ENCODE results near the gene SLC6A6.
"Not testable (repeated sequence)": the region's sequence is repeated elsewhere in the genome, so short reads cannot be mapped to it uniquely, and the experiment has no call there.

Gene SLC6A6

GRCh38 chr3:14508505-14508819 is 106.1 kb downstream of the SLC6A6 start:
- DNase-seq (ENCODE audit: low spot score), result no peak

GRCh38 chr3:14508966-14509795 is 106.8 kb downstream of the SLC6A6 start:
- DNase-seq (ENCODE audit: low spot score), result peak; percentile 44

DNA sequence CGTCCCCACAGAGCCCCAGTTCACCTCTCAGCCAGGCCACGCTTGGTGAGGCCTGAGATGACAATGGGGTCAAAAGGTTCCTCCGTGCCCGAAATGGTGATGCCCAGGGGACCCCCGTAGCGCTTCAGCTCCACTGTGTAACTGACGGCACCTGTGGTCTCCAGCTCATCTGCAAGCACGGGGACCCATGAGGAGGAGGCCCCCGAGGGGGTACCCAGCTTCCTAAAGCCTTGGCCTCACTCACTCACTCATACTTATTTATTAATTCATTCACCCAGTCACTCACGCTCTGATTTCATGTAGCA is 107.3 kb downstream of the SLC6A6 start:
- DNase-seq (ENCODE audit: low spot score), result no peak

- no peak for DNase-seq (ENCODE audit: low spot score)
Observed at GRCh38 chr3:14510838-14511622, 108.6 kb downstream of the SLC6A6 start.

DNA sequence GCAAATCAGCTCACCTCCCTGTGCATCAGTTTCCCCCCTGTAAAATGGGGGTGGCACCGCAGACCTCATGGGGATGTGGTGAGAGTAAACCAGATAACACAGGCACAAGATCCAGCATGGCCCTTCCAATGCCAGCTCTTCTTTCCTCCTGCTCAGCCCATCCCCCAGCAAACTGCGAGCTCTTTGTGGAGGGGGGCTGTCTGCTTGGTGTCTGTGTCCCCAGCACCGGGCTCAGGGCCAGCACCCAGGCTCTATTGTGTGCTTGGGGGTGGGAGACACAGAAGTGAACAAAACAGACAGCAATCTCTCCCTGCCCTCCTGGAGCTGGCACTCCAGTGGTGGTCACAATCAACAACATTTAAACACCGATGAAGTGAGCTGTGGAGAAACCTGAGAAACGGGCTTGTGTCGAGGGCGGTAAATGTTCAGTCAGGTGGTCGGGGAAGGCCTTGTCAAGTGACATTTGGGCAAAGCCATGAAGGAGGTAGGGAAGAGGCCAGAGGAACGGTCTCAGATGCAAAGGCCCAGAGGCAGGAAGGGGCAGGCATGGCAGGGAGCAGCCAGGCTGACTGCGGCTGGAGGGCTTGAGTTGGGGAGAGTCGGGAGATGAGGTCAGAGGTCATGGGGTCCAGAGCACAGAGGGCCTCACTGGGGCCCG is 109.3 kb downstream of the SLC6A6 start:
- DNase-seq (ENCODE audit: low spot score), result no peak

DNA sequence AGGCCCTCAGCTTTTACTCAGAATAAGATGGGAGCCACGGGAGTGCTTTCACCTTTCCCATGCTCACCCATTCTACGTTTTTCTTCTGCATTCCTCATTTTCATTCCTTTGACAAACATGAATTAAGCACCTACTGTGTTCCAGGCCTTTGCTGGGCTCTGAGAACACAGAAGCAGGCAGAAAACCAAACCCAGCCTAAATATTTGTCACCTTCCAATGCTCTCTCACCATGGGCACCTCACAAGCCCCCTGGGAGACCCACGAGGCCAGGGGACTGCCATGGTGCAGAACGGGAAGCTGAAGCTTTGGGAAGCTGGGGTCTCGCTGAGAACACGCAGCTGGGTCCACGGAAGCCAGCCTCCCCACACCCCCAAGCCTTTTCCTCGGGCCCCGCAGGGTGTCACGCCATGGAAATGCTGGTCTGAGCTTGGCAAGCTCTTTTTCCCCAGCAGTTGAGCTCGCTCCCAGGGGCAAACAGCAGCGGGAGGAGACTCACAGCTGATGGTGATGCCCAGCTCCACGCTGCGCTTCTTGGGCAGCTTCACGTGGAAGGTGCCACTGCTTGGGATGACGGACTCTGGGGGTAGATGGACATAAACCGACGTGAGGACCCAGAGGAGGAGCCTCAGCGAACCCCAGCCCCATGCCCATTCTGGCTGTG is 110.0 kb downstream of the SLC6A6 start:
- DNase-seq (ENCODE audit: low spot score), result no peak

DNA sequence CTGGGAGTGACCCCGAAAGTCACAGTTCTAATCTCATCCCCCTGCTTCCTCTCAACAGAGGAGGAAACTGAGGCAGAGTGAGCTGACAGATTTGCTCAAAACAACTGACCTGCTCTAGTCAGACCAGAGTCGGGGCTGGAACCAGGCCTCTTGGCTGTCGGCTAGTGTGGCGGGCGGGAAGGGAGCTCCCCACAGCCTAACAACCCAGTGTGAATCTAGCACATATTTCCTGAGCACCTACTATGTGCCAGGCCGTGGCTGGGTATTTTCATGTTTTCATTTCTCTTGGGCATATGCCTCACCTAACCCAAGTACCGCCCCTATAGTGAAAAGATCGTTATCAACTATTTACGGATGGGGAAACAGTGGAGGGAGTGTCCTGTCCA is 110.5 kb downstream of the SLC6A6 start:
- no peak for DNase-seq (ENCODE audit: low spot score)

GRCh38 chr3:14513566-14514322 is 111.3 kb downstream of the SLC6A6 start:
- DNase-seq (ENCODE audit: low spot score), result no peak

DNA sequence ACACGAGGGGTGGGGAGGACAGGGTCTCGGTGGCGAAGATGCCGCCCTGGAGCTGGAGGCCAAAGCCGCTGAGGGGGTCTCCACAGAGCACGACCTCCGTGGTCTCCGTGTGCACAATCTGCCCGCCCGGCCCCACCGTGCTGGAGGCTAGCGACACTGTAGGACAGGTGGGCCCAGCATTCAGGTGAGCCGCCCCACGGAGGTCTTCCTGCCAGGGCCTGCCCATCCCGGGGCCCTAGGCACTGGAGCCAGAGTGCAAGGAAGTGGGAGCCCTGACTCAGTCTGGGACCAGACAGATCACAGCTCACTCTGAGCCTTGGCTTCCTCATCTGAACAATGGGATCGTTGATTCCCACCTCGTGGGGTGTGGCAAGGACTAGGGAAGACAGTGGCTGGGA is 111.9 kb downstream of the SLC6A6 start:
- DNase-seq (ENCODE audit: low spot score), result no peak

GRCh38 chr3:14515526-14515925 is 113.1 kb downstream of the SLC6A6 start:
- not testable (repeated sequence) for DNase-seq (ENCODE audit: low spot score)

DNA sequence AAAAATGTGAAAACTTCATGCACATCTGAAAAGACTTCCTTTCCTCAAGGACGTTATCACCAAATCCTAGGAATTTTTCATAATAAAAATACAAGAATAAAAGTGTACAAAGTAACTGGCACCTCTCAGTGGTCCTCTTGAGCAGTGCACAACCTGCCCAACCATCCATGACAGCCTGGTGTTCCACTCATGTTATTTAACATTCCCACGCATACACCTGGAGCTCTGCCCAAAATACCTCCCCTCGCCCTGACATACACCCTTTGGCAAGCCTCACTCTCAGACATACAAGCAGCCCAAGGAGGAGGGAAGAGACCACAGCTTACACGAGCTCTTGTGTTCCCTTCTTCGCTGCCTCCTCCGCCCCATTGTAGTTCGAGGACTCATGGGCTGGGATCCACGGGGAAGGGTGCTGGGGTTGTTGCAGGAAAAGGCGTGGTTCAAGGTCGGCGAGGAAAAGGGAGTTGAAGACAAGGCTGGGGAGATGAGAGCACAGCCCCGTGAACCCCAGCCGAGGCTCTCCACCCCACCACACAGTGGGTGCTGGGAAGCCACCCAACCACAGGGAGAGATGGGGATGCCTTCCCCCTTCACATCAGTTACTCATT is 114.4 kb downstream of the SLC6A6 start:
- no peak for DNase-seq (ENCODE audit: low spot score)

DNA sequence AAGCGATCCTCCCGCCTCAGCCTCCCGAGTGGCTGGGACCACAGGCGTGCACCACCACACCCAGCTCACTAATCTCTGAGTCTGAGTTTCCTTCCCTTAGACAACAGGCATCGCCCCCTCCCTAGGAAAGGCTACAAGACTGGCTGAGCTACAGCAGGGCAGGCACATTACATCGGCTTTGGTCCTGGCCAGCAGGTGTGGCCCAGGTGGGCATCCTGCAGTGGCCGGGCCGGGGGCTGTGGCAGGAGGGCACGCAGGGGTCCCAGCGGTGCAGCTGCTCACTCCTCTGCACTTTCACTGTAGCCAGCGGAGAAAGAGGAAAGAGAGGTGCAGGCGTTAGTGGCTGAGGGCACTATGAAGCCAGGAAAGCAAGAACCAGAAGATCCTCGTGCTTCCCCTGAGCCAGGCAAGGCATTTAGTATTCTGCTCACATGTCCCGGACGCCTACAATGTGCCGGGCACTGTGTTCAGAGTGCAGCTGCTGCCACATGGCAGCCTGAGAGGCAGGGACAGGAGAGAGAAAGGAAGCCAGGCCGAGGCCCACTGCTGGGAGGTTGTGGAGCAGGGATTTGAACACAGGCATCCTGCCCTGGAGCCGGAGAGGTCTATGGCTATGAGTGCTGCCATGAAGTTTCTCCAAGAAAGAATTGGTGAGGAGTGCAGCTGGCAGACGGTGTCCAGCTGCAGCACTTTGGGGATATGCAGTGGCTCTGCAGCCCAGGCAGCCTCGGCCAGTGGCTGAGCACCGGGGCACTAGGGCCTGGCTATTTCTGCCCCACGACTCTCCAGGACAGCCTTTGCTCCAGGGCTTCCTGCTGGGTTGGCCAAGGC is 115.4 kb downstream of the SLC6A6 start:
- DNase-seq (ENCODE audit: low spot score), result no peak

DNA sequence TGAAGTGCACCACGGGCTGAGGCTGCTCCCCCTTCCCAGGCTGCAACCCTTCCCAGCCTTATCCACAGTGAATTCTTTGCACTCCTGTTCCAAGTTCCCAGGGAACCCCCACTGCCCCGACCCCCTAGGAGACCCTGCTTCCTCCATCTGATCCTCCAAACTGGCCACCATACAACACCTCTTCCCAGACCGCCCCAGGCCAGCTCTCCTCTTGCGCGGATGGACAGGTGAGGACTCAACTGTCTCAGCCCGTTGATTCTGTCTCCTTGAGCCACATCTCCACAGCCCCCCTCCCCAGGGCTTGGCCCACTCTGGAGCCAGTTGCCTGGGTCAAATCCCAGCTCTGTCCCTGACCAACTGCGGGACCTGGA is 116.0 kb downstream of the SLC6A6 start:
- no peak for DNase-seq (ENCODE audit: low spot score)

- no peak for DNase-seq (ENCODE audit: low spot score)
Observed at GRCh38 chr3:14518893-14519292, 116.5 kb downstream of the SLC6A6 start.

DNA sequence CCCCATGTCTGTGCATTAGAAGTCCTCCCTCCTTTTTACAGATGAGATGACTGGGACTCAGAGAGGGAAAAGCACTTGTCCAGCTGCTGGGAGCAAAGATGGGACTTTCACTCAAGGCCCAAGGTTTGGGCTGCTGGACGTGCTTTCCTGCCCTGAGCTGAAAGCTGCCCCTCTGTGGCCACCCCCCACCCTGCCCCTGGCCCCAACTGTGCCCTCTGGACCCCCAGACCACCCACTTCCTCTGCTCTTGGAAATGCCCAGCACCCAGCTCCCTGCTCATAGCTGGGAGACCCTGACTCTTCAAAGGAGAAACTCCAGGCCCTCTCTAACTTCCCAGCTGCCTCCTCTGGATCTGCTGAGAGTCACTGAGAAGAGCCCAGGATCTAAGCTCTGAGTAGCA is 117.0 kb downstream of the SLC6A6 start:
- DNase-seq (ENCODE audit: low spot score), result no peak

GRCh38 chr3:14520149-14520548 is 117.7 kb downstream of the SLC6A6 start:
- DNase-seq (ENCODE audit: low spot score), result no peak

- DNase-seq (ENCODE audit: low spot score), result no peak
Observed at GRCh38 chr3:14520967-14521366, 118.6 kb downstream of the SLC6A6 start.

- DNase-seq (ENCODE audit: low spot score), result no peak
Observed at GRCh38 chr3:14521611-14522010, 119.2 kb downstream of the SLC6A6 start.

- no peak for DNase-seq (ENCODE audit: low spot score)
Observed at GRCh38 chr3:14522129-14522691, 119.8 kb downstream of the SLC6A6 start.

DNA sequence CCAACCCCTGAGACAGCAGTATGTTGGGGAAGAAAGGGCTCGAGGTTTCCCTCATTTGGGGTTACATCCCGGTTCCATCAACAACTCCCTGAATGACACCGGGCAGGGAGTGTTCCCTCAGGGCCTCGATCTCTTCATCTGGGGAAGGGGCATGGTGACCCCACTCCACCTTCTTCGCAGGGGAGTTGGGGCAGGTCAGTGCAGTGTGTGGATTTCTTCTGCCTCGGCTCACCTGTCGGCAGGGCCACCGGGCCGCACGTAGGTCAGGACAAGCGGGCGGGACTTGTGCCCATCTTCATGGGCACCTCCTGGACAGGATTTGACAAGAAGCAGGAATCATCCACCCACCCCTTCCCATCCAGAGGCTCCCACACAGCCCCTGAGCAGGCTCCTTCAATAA is 120.4 kb downstream of the SLC6A6 start:
- no peak for DNase-seq (ENCODE audit: low spot score)
